ENCODE data around the gene RAB11FIP4. TPM values are rescaled to one million over a fixed set of nuclear protein-coding genes. Genes with fewer than 3 reads are reported as not detected.

Gene RAB11FIP4
- total and polyA plus RNA-seq, 2 of the 8 experiments (the other 6 are each of a cell fraction or from before 2014, with no cell fraction given): 21.7 to 53.2 TPM

DNA sequence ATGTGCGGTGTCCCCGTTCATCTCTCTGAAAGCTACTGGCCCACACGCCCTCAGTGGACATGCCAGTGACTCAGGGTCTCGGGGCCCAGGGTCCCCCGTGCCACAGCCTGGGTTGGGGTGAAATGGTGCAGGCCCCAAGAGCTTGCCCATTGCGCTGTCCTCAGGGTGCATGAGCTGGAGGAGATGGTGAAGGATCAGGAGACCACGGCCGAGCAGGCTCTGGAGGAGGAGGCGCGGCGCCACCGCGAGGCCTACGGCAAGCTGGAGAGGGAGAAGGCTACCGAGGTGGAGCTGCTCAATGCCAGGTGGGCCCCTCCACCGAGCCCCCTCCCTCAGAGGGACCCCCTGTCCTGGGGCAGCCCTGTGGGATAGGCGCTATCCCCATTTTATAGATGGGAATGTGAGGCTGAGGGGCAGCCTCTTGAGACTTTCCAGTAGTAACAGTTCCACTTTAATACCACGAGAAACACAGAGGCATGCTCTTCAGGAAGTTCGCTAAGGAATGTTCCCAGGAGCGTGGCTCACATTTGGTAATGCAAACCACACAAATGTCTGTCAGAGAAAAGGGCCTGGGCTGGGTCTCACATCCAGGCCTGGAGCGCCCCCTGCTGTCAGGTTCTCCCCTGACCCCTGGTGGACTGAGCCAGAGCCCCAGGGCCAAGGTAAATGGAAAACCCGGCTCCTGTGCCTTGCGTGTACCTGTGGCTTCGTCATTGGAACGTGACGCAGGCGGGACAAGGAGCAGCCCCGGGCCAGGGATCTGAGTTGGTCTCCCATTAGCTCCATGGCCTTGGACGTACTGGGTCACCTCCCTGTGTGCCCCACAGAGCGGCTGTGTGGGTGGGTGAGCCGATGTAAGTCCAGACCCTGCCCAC lies 133.7 kb downstream of the RAB11FIP4 start:
- H3K27ac ChIP-seq (ENCODE audit: low read depth, low read length): no peak overlapping the region
- no peak overlapping the region for H2BK20ac ChIP-seq (ENCODE audit: low read length)
- no peak overlapping the region for H3K4ac ChIP-seq (replicated peaks; ENCODE audit: insufficient read length, low read depth, low read length)
- no peak overlapping the region for H3K4me3 ChIP-seq (ENCODE audit: extremely low read depth in 1 of 4, insufficient read depth in 2 of 4, low read depth in 3 of 4, low read length in 4 of 4)
- no peak overlapping the region for H3K9ac ChIP-seq (replicated peaks in 1 of 4; ENCODE audit: extremely low read depth in 1 of 4, low read depth in 3 of 4, low read length in 3 of 4)
- no peak overlapping the region for H4K5ac ChIP-seq (ENCODE audit: insufficient read length, low read depth, low read length)
- DNase-seq (ENCODE audit: low read depth in 1 of 2, low spot score in 2 of 2): peak; percentile 77 to 99
- no peak overlapping the region for H3K56ac ChIP-seq (replicated peaks; ENCODE audit: insufficient read length, low read depth, low read length)
- ChIA-PET CTCF (ENCODE audit: partially characterized antibody) (interaction anchor here (0.6 to 16.9 kb wide), 37 partner anchors 8 to 598 kb away, joined by 3 to 325 read pairs (median 5); no protein-coding TSS in a partner anchor), POLR2A (ENCODE audit: partially characterized antibody) (interaction anchor here (1.6 kb wide), 1 partner anchor 13 kb away, joined by 4 read pairs; no protein-coding TSS in a partner anchor)
- no peak overlapping the region for H2BK120ac ChIP-seq (replicated peaks; ENCODE audit: low read depth, low read length)
- H2BK15ac ChIP-seq (ENCODE audit: low read length): no peak overlapping the region
- no peaks in the 10 kb centered on the region for H4K20me1 ChIP-seq (replicated peaks in 1 of 2; ENCODE audit: control insufficient read depth in 1 of 2, insufficient read depth in 2 of 2, low read length in 2 of 2)
- no peak overlapping the region for H3K4me2 ChIP-seq (ENCODE audit: insufficient read depth in 1 of 2, low read depth in 2 of 2, low read length in 2 of 2)
- WGBS, 2 experiments (ENCODE audit: extremely low coverage in 1 of 2, insufficient coverage in 1 of 2, insufficient read length in 1 of 2, insufficient replicate concordance in 2 of 2, low coverage in 1 of 2, low lambda C conversion rate in 2 of 2, missing lambda C conversion rate in 1 of 2): 81% methylated on average over 30 of the region's 31 CpGs; no CpG with 5 or more reads in 1 of the 2 experiments
- no peaks in the 10 kb centered on the region for H3K23me2 ChIP-seq (ENCODE audit: low read depth, low read length)
- no peaks in the 10 kb centered on the region for H3K79me1 ChIP-seq (ENCODE audit: low read depth, low read length)
- no peaks in the 10 kb centered on the region; a peak in 3 of 7 replicates for H3K4me1 ChIP-seq (replicated peaks in 1 of 4; ENCODE audit: control insufficient read depth in 3 of 4, insufficient read depth in 4 of 4, low read length in 3 of 4)
- no peak overlapping the region for H4K91ac ChIP-seq (replicated peaks; ENCODE audit: insufficient read length, low read length)
- H3K18ac ChIP-seq (ENCODE audit: extremely low read depth, low read length): no peak overlapping the region; the same call in 1 of the 2 replicates
- peaks cover 6 to 44% (median 27%) of the 10 kb centered on the region in 4 experiments; a peak in 7 of 8 replicates for H3K36me3 ChIP-seq (ENCODE audit: control insufficient read depth in 2 of 4, insufficient read depth in 4 of 4, low read length in 3 of 4)
- H3K14ac ChIP-seq (ENCODE audit: insufficient read length): no peak overlapping the region
- no peaks in the 10 kb centered on the region for H3K79me2 ChIP-seq (ENCODE audit: control insufficient read depth in 1 of 2, insufficient read depth in 2 of 2, low read length in 2 of 2)
- H2BK12ac ChIP-seq (ENCODE audit: low read depth, low read length): 0 out of 2 replicates have a peak overlapping the region, but pooled peaks have one; percentile 60
- peaks cover 15 to 22% of the 10 kb centered on the region in 2 experiments for H3K9me3 ChIP-seq (ENCODE audit: insufficient read depth in 2 of 2, low read depth in 1 of 2, low read length in 1 of 2)
- H2BK5ac ChIP-seq (ENCODE audit: low read depth, low read length): no peak overlapping the region
- H4K8ac ChIP-seq (ENCODE audit: extremely low read depth, insufficient read depth, low read length): no peak overlapping the region
- H2AK5ac ChIP-seq (ENCODE audit: low read depth, low read length): no peak overlapping the region
- no peak overlapping the region for H3K23ac ChIP-seq (ENCODE audit: insufficient read length)
- no peak overlapping the region for H2AFZ ChIP-seq (ENCODE audit: low read length)
- H3K27me3 ChIP-seq (replicated peaks in 1 of 4; ENCODE audit: control insufficient read depth in 3 of 4, extremely low read depth in 1 of 4, insufficient read depth in 3 of 4, low read length in 3 of 4): no peaks in the 10 kb centered on the region
- peak; percentile 94 for FAIRE-seq
- no peak for TF ChIP-seq SP1 (IDR thresholded peaks at IDR 0.05; ENCODE audit: low read depth, low read length)
- TF ChIP-seq EZH2 (IDR thresholded peaks at IDR 0.05; ENCODE audit: low read depth, low read length, severe bottlenecking): no peak
- TF ChIP-seq RNF2 (IDR thresholded peaks at IDR 0.05; ENCODE audit: borderline replicate concordance, low read depth, low read length, missing control alignments, poor library complexity, severe bottlenecking): no peak
- TF ChIP-seq JUND (IDR thresholded peaks at IDR 0.05; ENCODE audit: low read length): no peak; the same call in 1 of the 2 replicates
- peak; percentile 73 for TF ChIP-seq EGR1 (IDR thresholded peaks at IDR 0.05; ENCODE audit: borderline replicate concordance, low read depth, low read length)
- TF ChIP-seq, protein P1, sequence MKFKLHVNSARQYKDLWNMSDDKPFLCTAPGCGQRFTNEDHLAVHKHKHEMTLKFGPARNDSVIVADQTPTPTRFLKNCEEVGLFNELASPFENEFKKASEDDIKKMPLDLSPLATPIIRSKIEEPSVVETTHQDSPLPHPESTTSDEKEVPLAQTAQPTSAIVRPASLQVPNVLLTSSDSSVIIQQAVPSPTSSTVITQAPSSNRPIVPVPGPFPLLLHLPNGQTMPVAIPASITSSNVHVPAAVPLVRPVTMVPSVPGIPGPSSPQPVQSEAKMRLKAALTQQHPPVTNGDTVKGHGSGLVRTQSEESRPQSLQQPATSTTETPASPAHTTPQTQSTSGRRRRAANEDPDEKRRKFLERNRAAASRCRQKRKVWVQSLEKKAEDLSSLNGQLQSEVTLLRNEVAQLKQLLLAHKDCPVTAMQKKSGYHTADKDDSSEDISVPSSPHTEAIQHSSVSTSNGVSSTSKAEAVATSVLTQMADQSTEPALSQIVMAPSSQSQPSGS (IDR thresholded peaks at IDR 0.05; ENCODE audit: low read length): no peak
- TF ChIP-seq CBX8 (IDR thresholded peaks at IDR 0.05; ENCODE audit: borderline replicate concordance, low read depth, low read length): no peak
- no peak for TF ChIP-seq SRF (IDR thresholded peaks at IDR 0.05; ENCODE audit: low read depth, low read length)
- TF ChIP-seq RAD21 (IDR thresholded peaks at IDR 0.05 in 1 of 2, conservative IDR thresholded peaks at IDR 0.05 in 1 of 2; ENCODE audit: low read depth in 2 of 2, low read length in 2 of 2): peak; percentile 97 to 99
